ENCODE results near the gene PGGHG.
"Not testable (repeated sequence)": the region's sequence is repeated elsewhere in the genome, so short reads cannot be mapped to it uniquely, and the experiment has no call there.

The PGGHG gene

DNA sequence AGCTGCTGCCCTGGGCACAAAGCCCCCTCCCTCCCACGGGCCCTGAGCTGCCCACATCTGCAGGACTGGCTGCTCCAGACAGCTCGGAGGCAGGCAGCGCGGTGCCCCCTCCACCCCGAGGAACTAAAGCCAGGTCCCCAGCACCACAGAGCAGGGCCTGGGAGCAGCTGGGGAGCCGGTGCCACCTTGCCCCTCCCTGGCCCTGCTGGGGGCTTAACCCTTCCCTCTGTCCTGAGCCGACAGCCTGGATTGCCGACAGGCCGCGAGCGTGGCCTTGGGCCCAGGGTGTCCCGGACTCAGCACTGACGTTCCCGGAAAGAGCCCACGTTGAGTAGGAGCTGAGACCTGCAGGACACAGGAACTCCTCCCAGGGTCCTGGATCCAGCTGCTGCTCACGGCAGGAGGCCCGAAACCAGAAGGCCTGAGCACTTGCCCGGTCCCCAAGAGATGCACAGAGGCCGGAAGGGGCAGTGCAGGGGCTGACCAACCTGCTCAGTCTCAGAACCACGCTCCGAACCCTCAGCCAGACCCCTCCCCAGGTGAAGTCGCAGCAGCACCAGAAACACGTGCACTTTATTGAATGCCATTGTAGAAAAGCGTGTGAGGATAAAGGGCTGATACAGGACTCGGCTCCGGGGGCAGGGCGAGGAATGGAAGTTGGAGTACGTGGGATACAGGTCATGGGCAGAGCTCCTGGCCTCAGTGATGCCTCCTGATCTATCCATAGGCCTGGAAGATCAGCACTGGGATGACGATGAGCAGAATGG is 30.4 kb downstream of the PGGHG start:
- POLR2A ChIA-PET; H3K9me3 ChIP-seq (ENCODE audit: control extremely low read depth in 1 of 5, control insufficient read depth in 4 of 5, insufficient read depth in 2 of 5, low read depth in 1 of 5, low read length in 4 of 5); DNase-seq; H3K27ac ChIP-seq (ENCODE audit: insufficient read depth in 1 of 2, low read depth in 1 of 2, low read length in 2 of 2, poor library complexity in 1 of 2, severe bottlenecking in 2 of 2): not testable (repeated sequence)
- CTCF ChIA-PET, result interaction anchor here (1.9 kb wide), 1 partner anchor 11 kb away, joined by 6 read pairs; no protein-coding TSS in a partner anchor
- WGBS (ENCODE audit: insufficient coverage), result 49% methylated on average over 13 of the region's 29 CpGs
- Histone ChIP-seq H3K4me1 (ENCODE audit: control extremely low read depth in 1 of 4, control insufficient read depth in 4 of 4, insufficient read depth in 4 of 4, low read length in 3 of 4) (peaks cover 0 to 58% (median 40%) of the 10 kb centered on the region in 4 experiments), H3K4me3 (ENCODE audit: control insufficient read depth in 1 of 7, extremely low read depth in 1 of 7, insufficient read depth in 4 of 7, low read depth in 2 of 7, low read length in 6 of 7) (peak overlapping the region in 6 of 7 experiments; percentile 38 to 83 (median 53)), H3K27me3 (replicated peaks in 2 of 5; ENCODE audit: control insufficient read depth in 4 of 5, insufficient read depth in 5 of 5, low read length in 4 of 5) (peaks cover 0 to 21% (median 0%) of the 10 kb centered on the region in 5 experiments), H3K36me3 (ENCODE audit: control insufficient read depth in 4 of 4, insufficient read depth in 4 of 4, low read length in 3 of 4) (peaks cover 0 to 10% (median 2%) of the 10 kb centered on the region in 4 experiments)

GRCh38 chr11:319888-320273 is 31.0 kb downstream of the PGGHG start:
- H3K4me1 ChIP-seq (ENCODE audit: control extremely low read depth in 1 of 4, control insufficient read depth in 4 of 4, insufficient read depth in 4 of 4, low read length in 3 of 4), result peaks cover 0 to 60% (median 37%) of the 10 kb centered on the region in 4 experiments
- CTCF ChIA-PET, result interaction anchor here (1.9 kb wide), 1 partner anchor 10 kb away, joined by 6 read pairs; no protein-coding TSS in a partner anchor
- H3K4me3 ChIP-seq (ENCODE audit: control insufficient read depth in 1 of 7, extremely low read depth in 1 of 7, insufficient read depth in 4 of 7, low read depth in 2 of 7, low read length in 6 of 7), result peak overlapping the region in 5 of 7 experiments; percentile 47 to 83 (median 69)
- H3K9me3 ChIP-seq (ENCODE audit: control extremely low read depth in 1 of 5, control insufficient read depth in 4 of 5, insufficient read depth in 2 of 5, low read depth in 1 of 5, low read length in 4 of 5); POLR2A ChIA-PET; DNase-seq: not testable (repeated sequence)
- WGBS (ENCODE audit: insufficient coverage), result no CpG with 5 or more reads among the region's 10 CpGs
- peaks cover 0 to 10% (median 2%) of the 10 kb centered on the region in 4 experiments for H3K36me3 ChIP-seq (ENCODE audit: control insufficient read depth in 4 of 4, insufficient read depth in 4 of 4, low read length in 3 of 4)
- peak overlapping the region in 1 of 2 experiments; percentile 73 for H3K27ac ChIP-seq (ENCODE audit: insufficient read depth in 1 of 2, low read depth in 1 of 2, low read length in 2 of 2, poor library complexity in 1 of 2, severe bottlenecking in 2 of 2)
- H3K27me3 ChIP-seq (replicated peaks in 2 of 5; ENCODE audit: control insufficient read depth in 4 of 5, insufficient read depth in 5 of 5, low read length in 4 of 5), result peaks cover 0 to 21% (median 0%) of the 10 kb centered on the region in 5 experiments

DNA sequence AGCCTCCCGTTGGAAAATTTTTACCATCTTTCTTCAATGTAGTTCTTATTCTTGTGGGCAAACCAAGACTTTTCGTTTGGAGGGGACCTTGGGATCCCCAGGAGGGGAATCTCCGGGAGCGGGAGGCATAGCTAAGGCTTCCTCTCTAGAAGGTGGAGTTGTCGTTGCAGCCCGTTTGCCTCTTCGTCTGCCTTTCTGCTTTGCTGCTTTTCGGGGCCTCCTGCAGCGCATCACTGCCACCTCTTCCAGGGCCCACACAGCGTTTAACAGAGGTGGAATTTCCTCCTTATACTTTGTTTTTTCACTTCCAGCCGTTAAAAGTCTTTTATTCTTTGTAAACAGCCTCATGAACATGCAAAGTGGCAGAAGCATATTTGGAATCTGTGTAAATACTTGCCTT is 35.2 kb downstream of the PGGHG start:
- H3K27ac ChIP-seq (ENCODE audit: insufficient read depth in 1 of 2, low read depth in 1 of 2, low read length in 2 of 2, poor library complexity in 1 of 2, severe bottlenecking in 2 of 2), result peak overlapping the region in 1 of 2 experiments; percentile 62
- H3K27me3 ChIP-seq (replicated peaks in 2 of 5; ENCODE audit: control insufficient read depth in 4 of 5, insufficient read depth in 5 of 5, low read length in 4 of 5), result no peaks in the 10 kb centered on the region
- no peaks in the 10 kb centered on the region for H3K36me3 ChIP-seq (ENCODE audit: control insufficient read depth in 4 of 4, insufficient read depth in 4 of 4, low read length in 3 of 4)
- ChIA-PET CTCF (interaction anchor here (1.2 to 1.3 kb wide), 2 partner anchors 16 to 39 kb away, joined by 3 to 5 read pairs; no protein-coding TSS in a partner anchor), POLR2A (no interaction called here)
- no peak overlapping the region for H3K4me3 ChIP-seq (ENCODE audit: control insufficient read depth in 1 of 7, extremely low read depth in 1 of 7, insufficient read depth in 4 of 7, low read depth in 2 of 7, low read length in 6 of 7)
- 89% methylated on average over 8 of the region's 11 CpGs for WGBS (ENCODE audit: insufficient coverage)
- no peaks in the 10 kb centered on the region for H3K9me3 ChIP-seq (ENCODE audit: control extremely low read depth in 1 of 5, control insufficient read depth in 4 of 5, insufficient read depth in 2 of 5, low read depth in 1 of 5, low read length in 4 of 5)
- DNase-seq, result no peak
- peaks cover 2 to 62% (median 37%) of the 10 kb centered on the region in 4 experiments for H3K4me1 ChIP-seq (ENCODE audit: control extremely low read depth in 1 of 4, control insufficient read depth in 4 of 4, insufficient read depth in 4 of 4, low read length in 3 of 4)

DNA sequence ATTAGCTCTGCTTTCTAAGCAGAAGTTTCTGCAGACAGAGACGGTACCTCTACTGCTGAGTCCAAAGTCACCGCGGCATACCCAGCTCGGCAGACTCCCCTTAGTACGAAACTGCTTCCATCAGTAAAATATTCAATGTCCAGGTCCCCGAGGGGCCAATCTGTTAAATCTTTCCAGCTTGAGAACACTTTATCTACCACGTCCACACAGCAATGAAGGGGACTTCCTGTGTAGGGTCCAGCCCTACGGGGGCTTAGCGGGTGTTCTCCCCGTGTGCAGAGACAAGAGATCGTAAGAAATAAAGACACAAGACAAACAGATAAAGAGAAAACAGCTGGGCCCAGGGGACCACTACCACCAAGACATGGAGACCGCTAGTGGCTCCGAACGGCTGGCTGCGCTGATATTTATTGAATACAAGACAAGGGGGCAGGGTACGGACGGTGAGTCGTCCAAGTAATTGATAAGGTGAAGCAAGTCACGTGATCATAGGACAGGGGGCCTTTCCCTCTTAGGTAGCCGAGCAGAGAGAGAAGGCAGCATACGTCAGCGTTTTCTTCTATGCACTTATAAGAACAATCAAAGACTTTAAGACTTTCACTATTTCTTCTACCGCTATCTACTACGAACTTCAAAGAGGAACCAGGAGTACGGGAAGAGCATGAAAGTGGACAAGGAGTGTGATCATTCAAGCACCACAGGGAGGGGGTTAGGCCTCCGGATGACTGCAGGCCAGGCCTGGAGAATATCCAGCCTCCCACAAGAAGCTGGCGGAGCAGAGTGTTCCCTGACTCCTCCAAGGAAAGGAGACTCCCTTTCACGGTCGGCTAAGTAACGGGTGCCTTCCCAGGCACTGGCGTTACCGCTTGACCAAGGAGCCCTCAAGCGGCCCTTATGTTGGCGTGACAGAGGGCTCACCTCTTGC is 35.9 kb downstream of the PGGHG start:
- peaks cover 2 to 63% (median 34%) of the 10 kb centered on the region in 4 experiments for H3K4me1 ChIP-seq (ENCODE audit: control extremely low read depth in 1 of 4, control insufficient read depth in 4 of 4, insufficient read depth in 4 of 4, low read length in 3 of 4)
- DNase-seq; POLR2A ChIA-PET; H3K27me3 ChIP-seq (replicated peaks in 2 of 5; ENCODE audit: control insufficient read depth in 4 of 5, insufficient read depth in 5 of 5, low read length in 4 of 5); H3K4me3 ChIP-seq (ENCODE audit: control insufficient read depth in 1 of 7, extremely low read depth in 1 of 7, insufficient read depth in 4 of 7, low read depth in 2 of 7, low read length in 6 of 7); H3K9me3 ChIP-seq (ENCODE audit: control extremely low read depth in 1 of 5, control insufficient read depth in 4 of 5, insufficient read depth in 2 of 5, low read depth in 1 of 5, low read length in 4 of 5); H3K36me3 ChIP-seq (ENCODE audit: control insufficient read depth in 4 of 4, insufficient read depth in 4 of 4, low read length in 3 of 4): not testable (repeated sequence)
- CTCF ChIA-PET, result interaction anchor here (1.0 to 1.3 kb wide), 3 partner anchors 8 to 38 kb away, joined by 3 to 5 read pairs (median 4); no protein-coding TSS in a partner anchor
- H3K27ac ChIP-seq (ENCODE audit: insufficient read depth in 1 of 2, low read depth in 1 of 2, low read length in 2 of 2, poor library complexity in 1 of 2, severe bottlenecking in 2 of 2), result peak overlapping the region in 1 of 2 experiments; percentile 62
- WGBS (ENCODE audit: insufficient coverage), result 75% methylated on average over 12 of the region's 34 CpGs

DNA sequence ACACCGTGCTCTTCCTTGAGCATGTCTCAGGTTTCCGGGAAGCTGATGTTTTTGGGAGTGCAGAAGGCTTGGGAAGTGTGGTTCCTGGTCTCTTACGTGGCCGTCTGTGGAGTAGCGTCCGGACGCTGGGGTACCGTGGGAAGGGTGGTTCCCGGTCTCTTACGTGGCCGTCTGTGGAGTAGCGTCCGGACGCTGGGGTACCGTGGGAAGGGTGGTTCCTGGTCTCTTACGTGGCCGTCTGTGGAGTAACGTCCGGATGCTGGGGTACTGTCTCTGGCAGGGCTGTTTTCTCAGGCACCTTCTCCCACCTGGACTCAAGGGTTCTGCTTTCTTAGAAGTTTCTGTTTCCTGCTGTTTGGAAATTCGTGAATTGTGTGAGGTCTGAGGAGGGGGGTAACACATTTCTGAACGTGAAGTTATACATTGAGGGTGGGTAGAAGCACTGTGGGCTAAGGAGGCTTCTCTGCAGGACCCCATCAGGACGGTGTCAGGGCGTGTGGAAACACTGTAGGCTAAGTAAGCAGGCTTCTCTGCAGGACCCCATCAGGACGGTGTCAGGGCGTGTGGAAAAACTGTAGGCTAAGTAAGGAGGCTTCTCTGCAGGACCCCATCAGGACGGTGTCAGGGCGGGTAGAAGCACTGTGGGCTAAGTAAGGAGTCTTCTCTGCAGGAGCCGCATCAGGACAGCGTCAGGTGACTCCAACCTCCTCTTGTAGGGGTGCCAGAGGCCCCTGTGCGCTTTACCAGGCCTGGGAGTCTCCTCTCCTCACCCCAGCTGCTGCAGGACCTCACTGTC is 37.1 kb downstream of the PGGHG start:
- no peaks in the 10 kb centered on the region for H3K27me3 ChIP-seq (replicated peaks in 2 of 5; ENCODE audit: control insufficient read depth in 4 of 5, insufficient read depth in 5 of 5, low read length in 4 of 5)
- peaks cover 2 to 65% (median 27%) of the 10 kb centered on the region in 4 experiments for H3K4me1 ChIP-seq (ENCODE audit: control extremely low read depth in 1 of 4, control insufficient read depth in 4 of 4, insufficient read depth in 4 of 4, low read length in 3 of 4)
- H3K4me3 ChIP-seq (ENCODE audit: control insufficient read depth in 1 of 7, extremely low read depth in 1 of 7, insufficient read depth in 4 of 7, low read depth in 2 of 7, low read length in 6 of 7), result peak overlapping the region in 1 of 7 experiments; percentile 45
- H3K9me3 ChIP-seq (ENCODE audit: control extremely low read depth in 1 of 5, control insufficient read depth in 4 of 5, insufficient read depth in 2 of 5, low read depth in 1 of 5, low read length in 4 of 5), result no peaks in the 10 kb centered on the region
- WGBS (ENCODE audit: insufficient coverage), result 90% methylated on average over 19 of the region's 30 CpGs
- ChIA-PET CTCF (interaction anchor here (1.0 kb wide), 1 partner anchor 9 kb away, joined by 4 read pairs; no protein-coding TSS in a partner anchor), POLR2A (interaction anchor here (1.3 kb wide), 1 partner anchor 30 kb away, joined by 7 read pairs; no protein-coding TSS in a partner anchor)
- peak overlapping the region in 1 of 2 experiments; percentile 71 for H3K27ac ChIP-seq (ENCODE audit: insufficient read depth in 1 of 2, low read depth in 1 of 2, low read length in 2 of 2, poor library complexity in 1 of 2, severe bottlenecking in 2 of 2)
- no peak for DNase-seq
- no peaks in the 10 kb centered on the region for H3K36me3 ChIP-seq (ENCODE audit: control insufficient read depth in 4 of 4, insufficient read depth in 4 of 4, low read length in 3 of 4)

DNA sequence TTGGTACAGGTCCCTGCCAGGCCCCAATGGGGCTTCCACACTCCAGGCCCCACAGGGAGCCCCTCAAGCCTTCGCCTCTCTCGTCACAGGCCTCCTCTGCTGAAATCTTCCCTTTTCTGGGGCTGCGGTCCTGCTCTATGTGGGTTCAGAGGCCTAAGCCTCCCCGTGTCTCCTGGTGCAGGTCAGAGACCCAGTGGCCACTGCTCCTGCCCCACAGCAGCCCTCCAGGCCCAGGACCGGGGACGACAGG is 37.6 kb downstream of the PGGHG start:
- CTCF ChIA-PET, result interaction anchor here (1.4 kb wide), 1 partner anchor 17 kb away, joined by 6 read pairs; no protein-coding TSS in a partner anchor
- no peaks in the 10 kb centered on the region for H3K36me3 ChIP-seq (ENCODE audit: control insufficient read depth in 4 of 4, insufficient read depth in 4 of 4, low read length in 3 of 4)
- POLR2A ChIA-PET, result interaction anchor here (1.3 kb wide), 1 partner anchor 29 kb away, joined by 7 read pairs; no protein-coding TSS in a partner anchor
- H3K4me1 ChIP-seq (ENCODE audit: control extremely low read depth in 1 of 4, control insufficient read depth in 4 of 4, insufficient read depth in 4 of 4, low read length in 3 of 4), result peaks cover 2 to 68% (median 29%) of the 10 kb centered on the region in 4 experiments
- 65% methylated on average over 6 of the region's 6 CpGs for WGBS (ENCODE audit: insufficient coverage)
- H3K4me3 ChIP-seq (ENCODE audit: control insufficient read depth in 1 of 7, extremely low read depth in 1 of 7, insufficient read depth in 4 of 7, low read depth in 2 of 7, low read length in 6 of 7), result peak overlapping the region in 3 of 7 experiments; percentile 45 to 57 (median 53)
- H3K27me3 ChIP-seq (replicated peaks in 2 of 5; ENCODE audit: control insufficient read depth in 4 of 5, insufficient read depth in 5 of 5, low read length in 4 of 5), result no peaks in the 10 kb centered on the region
- peak overlapping the region in 1 of 2 experiments; percentile 71 for H3K27ac ChIP-seq (ENCODE audit: insufficient read depth in 1 of 2, low read depth in 1 of 2, low read length in 2 of 2, poor library complexity in 1 of 2, severe bottlenecking in 2 of 2)
- DNase-seq, result no peak
- no peaks in the 10 kb centered on the region for H3K9me3 ChIP-seq (ENCODE audit: control extremely low read depth in 1 of 5, control insufficient read depth in 4 of 5, insufficient read depth in 2 of 5, low read depth in 1 of 5, low read length in 4 of 5)
